DOHH2 (cell line): ENCODE measurements around the gene MAN2C1.

Experiments used
- EZH2phosphoT487 ChIP-seq: fragments of 200-600 bp; sonication (generic); IDR thresholded peaks from 2 replicates; pipeline ENCODE4 v1.6.1; 2017; ENCODE audit warnings: borderline replicate concordance, mild to moderate bottlenecking, antibody characterized with exemption, low read length, moderate library complexity, mixed read lengths
- TF ChIP-seq, protein P1 (sequence below): fragments of 200-600 bp; sonication (generic); IDR thresholded peaks from one replicate; pipeline ENCODE4 v1.5.1; 2014; ENCODE audit warnings: antibody characterized with exemption, mild to moderate bottlenecking, low read depth, low read length; ENCODE audit not compliant: poor library complexity, severe bottlenecking

DNA sequence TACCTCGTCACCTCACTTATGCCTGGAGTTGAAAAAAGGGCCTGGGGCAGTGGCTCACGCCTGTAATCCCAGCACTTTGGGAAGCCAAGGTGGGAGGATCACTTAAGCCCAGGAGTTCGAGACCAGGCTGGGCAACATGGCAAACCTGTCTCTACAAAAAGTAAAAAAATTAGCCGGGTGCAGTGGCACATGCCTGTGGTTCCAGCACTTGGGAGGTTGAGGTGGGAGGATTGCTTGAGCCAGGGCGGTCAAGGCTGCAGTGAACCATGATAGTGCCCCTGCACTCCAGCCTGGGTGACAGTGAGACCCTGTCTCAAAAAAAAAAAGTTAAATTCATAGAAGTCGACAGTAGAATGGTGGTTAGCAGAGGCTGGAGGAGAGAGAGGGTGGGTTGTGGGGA, 26.2 kb downstream of the MAN2C1 start:
- TF ChIP-seq, protein P1, sequence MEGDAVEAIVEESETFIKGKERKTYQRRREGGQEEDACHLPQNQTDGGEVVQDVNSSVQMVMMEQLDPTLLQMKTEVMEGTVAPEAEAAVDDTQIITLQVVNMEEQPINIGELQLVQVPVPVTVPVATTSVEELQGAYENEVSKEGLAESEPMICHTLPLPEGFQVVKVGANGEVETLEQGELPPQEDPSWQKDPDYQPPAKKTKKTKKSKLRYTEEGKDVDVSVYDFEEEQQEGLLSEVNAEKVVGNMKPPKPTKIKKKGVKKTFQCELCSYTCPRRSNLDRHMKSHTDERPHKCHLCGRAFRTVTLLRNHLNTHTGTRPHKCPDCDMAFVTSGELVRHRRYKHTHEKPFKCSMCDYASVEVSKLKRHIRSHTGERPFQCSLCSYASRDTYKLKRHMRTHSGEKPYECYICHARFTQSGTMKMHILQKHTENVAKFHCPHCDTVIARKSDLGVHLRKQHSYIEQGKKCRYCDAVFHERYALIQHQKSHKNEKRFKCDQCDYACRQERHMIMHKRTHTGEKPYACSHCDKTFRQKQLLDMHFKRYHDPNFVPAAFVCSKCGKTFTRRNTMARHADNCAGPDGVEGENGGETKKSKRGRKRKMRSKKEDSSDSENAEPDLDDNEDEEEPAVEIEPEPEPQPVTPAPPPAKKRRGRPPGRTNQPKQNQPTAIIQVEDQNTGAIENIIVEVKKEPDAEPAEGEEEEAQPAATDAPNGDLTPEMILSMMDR = no peak
- no peak for TF ChIP-seq EZH2phosphoT487
